OCI-LY7 (cell line): ENCODE measurements around the gene SNF8. TPM values are rescaled to one million over a fixed set of nuclear protein-coding genes. Genes with fewer than 3 reads are reported as not detected.

Experiments
- BruUV-seq: library from RNA; stranded (reverse); fragments of 400-500 nt; replicated peaks from 2 replicates; lab custom pipeline; 2021; lab: Mats Ljungman, UMichigan
- CTCF ChIA-PET: fragments of 300-600 bp; sonication (Branson Sonifier 250); formaldehyde crosslinking; loops from one replicate; lab custom pipeline; 2022; ENCODE audit warnings: antibody characterized with exemption; ENCODE audit not compliant: unreplicated experiment; lab: Charles Lee
- POLR2A ChIA-PET: fragments of 300-600 bp; sonication (Branson Sonifier 250); formaldehyde crosslinking; loops from one replicate; lab custom pipeline; 2022; ENCODE audit warnings: antibody characterized with exemption; lab: Charles Lee
- DNase-seq: peaks from one replicate; pipeline ENCODE4 v3.0.0-alpha.2; 2015; ENCODE audit warnings: low spot score
- H2AFZ ChIP-seq: fragments of 200-600 bp; sonication (generic), shearing (Covaris generic); 2 replicates; pipeline ENCODE4 v1.6.1; 2014; ENCODE audit warnings: mild to moderate bottlenecking, antibody characterized with exemption, low read length, moderate library complexity
- H3K27ac ChIP-seq: fragments of 200-600 bp; sonication (generic); 2 replicates; pipeline ENCODE4 v1.5.1; 2014; ENCODE audit warnings: mixed run types, low read depth, mild to moderate bottlenecking, moderate library complexity, low read length, inconsistent platforms; ENCODE audit not compliant: poor library complexity, severe bottlenecking
- H3K36me3 ChIP-seq: fragments of 200-600 bp; sonication (generic); 2 replicates; pipeline ENCODE4 v1.6.1; 2014; ENCODE audit warnings: mild to moderate bottlenecking, antibody characterized with exemption, low read length, moderate library complexity, mixed read lengths; ENCODE audit not compliant: insufficient read depth
- H3K4me1 ChIP-seq: fragments of 200-600 bp; sonication (generic); 2 replicates; pipeline ENCODE4 v1.5.1; 2014; ENCODE audit warnings: mild to moderate bottlenecking, low read length; ENCODE audit not compliant: insufficient read depth, poor library complexity, severe bottlenecking
- H3K4me2 ChIP-seq: fragments of 200-600 bp; sonication (generic); 2 replicates; pipeline ENCODE4 v1.6.1; 2014; ENCODE audit warnings: mild to moderate bottlenecking, low read length
- H3K4me3 ChIP-seq: fragments of 200-600 bp; sonication (generic); 2 replicates; pipeline ENCODE4 v1.5.1; 2014; ENCODE audit warnings: mild to moderate bottlenecking, low read depth, low read length; ENCODE audit not compliant: poor library complexity, severe bottlenecking
- H3K79me2 ChIP-seq: fragments of 200-600 bp; sonication (generic); 2 replicates; pipeline ENCODE4 v1.6.1; 2016; ENCODE audit warnings: low read depth, mild to moderate bottlenecking, low read length, moderate library complexity, mixed read lengths; ENCODE audit not compliant: insufficient read depth
- H3K9me2 ChIP-seq: fragments of 200-600 bp; sonication (generic); 2 replicates; pipeline ENCODE4 v1.6.1; 2016; ENCODE audit warnings: mild to moderate bottlenecking, low read length, mixed read lengths; ENCODE audit not compliant: insufficient read depth
- H3K9me3 ChIP-seq: fragments of 200-600 bp; sonication (generic); 2 replicates; pipeline ENCODE4 v1.6.1; 2014; ENCODE audit warnings: mild to moderate bottlenecking, mixed run types, low read length, mixed read lengths
- H4K20me1 ChIP-seq: fragments of 200-600 bp; sonication (generic); 2 replicates; pipeline ENCODE4 v1.6.1; 2014; ENCODE audit warnings: mild to moderate bottlenecking, antibody characterized with exemption, low read length, moderate library complexity, mixed read lengths; ENCODE audit not compliant: insufficient read depth
- CTCF ChIP-seq: fragments of 200-600 bp; sonication (generic); conservative IDR thresholded peaks from 2 replicates; pipeline ENCODE4 v1.5.1; 2014; ENCODE audit warnings: mild to moderate bottlenecking, antibody characterized with exemption, low read length, moderate library complexity, mixed read lengths
- EZH2phosphoT487 ChIP-seq: fragments of 200-600 bp; sonication (generic); IDR thresholded peaks from 2 replicates; pipeline ENCODE4 v1.6.1; 2018; ENCODE audit warnings: low read depth, borderline replicate concordance, mild to moderate bottlenecking, mixed run types, antibody characterized with exemption, low read length, moderate library complexity, mixed read lengths
- intact Hi-C: fragments of 100-400 bp; cut with micrococcal nuclease; formaldehyde crosslinking; loops from one replicate; pipeline ENCODE4 v1.10.0; 2022; ENCODE audit not compliant: unreplicated experiment
- small RNA-seq: library from RNA; depleted of rRNA; stranded (forward); fragments of <200 nt; gene quantifications from one replicate; pipeline ENCODE3, GENCODE V24; 2014
- total RNA-seq, 2 experiments: library from RNA; depleted of rRNA in 1 of 2; stranded (reverse); fragments of >200 nt in 1 of 2; shearing (Covaris generic) in 1 of 2; gene quantifications; 2 replicates each; pipeline ENCODE4 v1.2.3, GENCODE V29; 2014 to 2022

SNF8 gene
- total RNA-seq, 2 experiments from 2014 or later = 45.8 to 92.2 TPM

- no peaks in the 10 kb centered on the region for H4K20me1 ChIP-seq
- peaks cover 24% of the 10 kb centered on the region for H3K79me2 ChIP-seq
- ChIA-PET POLR2A (no interaction called here), CTCF (no interaction called here)
- H3K4me3 ChIP-seq = no peak overlapping the region
- DNase-seq = no peak
- no peak overlapping the region for H3K4me2 ChIP-seq
- peaks cover 19% of the 10 kb centered on the region for H3K4me1 ChIP-seq
- H3K9me3 ChIP-seq = no peaks in the 10 kb centered on the region
- H3K27ac ChIP-seq = no peak overlapping the region
- H3K9me2 ChIP-seq = no peaks in the 10 kb centered on the region
- no peak overlapping the region for H2AFZ ChIP-seq
- intact Hi-C loops = no loop called here
- TF ChIP-seq CTCF = no peak
- TF ChIP-seq EZH2phosphoT487 = no peak
- peaks cover 10% of the 10 kb centered on the region for H3K36me3 ChIP-seq
- BruUV-seq = no TSS peak
These were observed 54.6 kb downstream of the SNF8 start for GRCh38 chr17:48890086-48890485.

DNA sequence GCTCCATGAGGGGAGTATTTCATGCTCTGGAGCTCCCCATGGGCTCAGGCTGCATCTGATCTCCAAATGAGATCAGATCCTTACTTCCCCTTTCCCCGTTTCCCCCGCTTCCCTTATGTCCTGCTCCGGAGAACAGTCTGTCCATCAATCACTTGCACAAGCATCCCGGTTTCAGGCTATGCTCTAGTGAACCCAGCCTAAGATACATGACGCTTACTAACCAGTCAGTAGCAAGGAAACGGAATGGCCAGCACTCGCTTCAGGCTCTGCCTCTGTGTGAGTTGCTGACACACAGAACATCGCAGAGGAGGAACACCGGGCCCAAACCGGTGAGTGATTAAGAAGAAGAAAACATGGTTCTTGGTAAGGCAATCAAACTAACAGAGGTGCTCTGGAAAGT lies 61.5 kb downstream of the SNF8 start:
- no peak for DNase-seq
- ChIA-PET CTCF (no interaction called here), POLR2A (interaction anchor here (0.6 kb wide), 1 partner anchor 21 kb away, joined by 4 read pairs; no protein-coding TSS in a partner anchor)
- H3K4me3 ChIP-seq = no peak overlapping the region
- H3K36me3 ChIP-seq = no peaks in the 10 kb centered on the region
- no peak overlapping the region for H3K27ac ChIP-seq
- H2AFZ ChIP-seq = no peak overlapping the region
- no peaks in the 10 kb centered on the region for H4K20me1 ChIP-seq
- no peak for TF ChIP-seq EZH2phosphoT487
- TF ChIP-seq CTCF = no peak
- no peaks in the 10 kb centered on the region for H3K79me2 ChIP-seq
- no peaks in the 10 kb centered on the region for H3K9me3 ChIP-seq
- no peak overlapping the region for H3K4me2 ChIP-seq
- BruUV-seq = no TSS peak
- H3K4me1 ChIP-seq = no peaks in the 10 kb centered on the region
- H3K9me2 ChIP-seq = no peaks in the 10 kb centered on the region
- intact Hi-C loops = no loop called here

DNA sequence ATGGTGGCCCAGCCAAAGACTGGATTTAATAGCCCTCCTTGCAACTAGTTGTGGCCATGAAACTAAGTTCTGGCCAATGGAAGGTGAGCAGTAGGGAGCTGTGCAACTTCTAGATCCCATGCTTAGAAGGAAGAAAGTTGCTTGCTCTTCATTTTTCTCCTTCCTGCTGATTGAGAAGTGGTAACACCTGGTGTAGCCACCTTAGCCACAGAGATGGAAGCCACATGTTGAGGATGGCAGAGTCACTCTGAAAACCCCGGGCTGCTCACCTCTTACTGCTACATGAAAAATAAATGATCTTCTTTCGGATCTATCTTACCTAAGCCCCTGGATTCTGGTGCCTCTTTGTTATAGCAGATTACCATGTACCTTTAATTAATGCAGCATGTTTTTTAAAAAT lies 62.4 kb downstream of the SNF8 start:
- H3K9me2 ChIP-seq = no peaks in the 10 kb centered on the region
- intact Hi-C loops = no loop called here
- no peak for DNase-seq
- H3K36me3 ChIP-seq = no peaks in the 10 kb centered on the region
- H3K4me1 ChIP-seq = no peaks in the 10 kb centered on the region
- BruUV-seq = no TSS peak
- ChIA-PET POLR2A (interaction anchor here (0.6 to 1.4 kb wide), 2 partner anchors 10 to 201 kb away, joined by 3 to 4 read pairs; partner anchors contain the start of gene ATP5MC1), CTCF (interaction anchor here (0.6 kb wide), 2 partner anchors 158 to 308 kb away, joined by 3 to 6 read pairs; no protein-coding TSS in a partner anchor)
- no peak overlapping the region for H2AFZ ChIP-seq
- no peak overlapping the region for H3K4me2 ChIP-seq
- TF ChIP-seq EZH2phosphoT487 = no peak
- no peak for TF ChIP-seq CTCF
- H4K20me1 ChIP-seq = no peaks in the 10 kb centered on the region
- H3K27ac ChIP-seq = no peak overlapping the region
- no peaks in the 10 kb centered on the region for H3K9me3 ChIP-seq
- H3K4me3 ChIP-seq = no peak overlapping the region
- H3K79me2 ChIP-seq = no peaks in the 10 kb centered on the region

Small RNAs within 50 kb of the gene (small RNA-seq; reads per million reads assigned to genes)
- gene AC068531.1 = not detected
- not detected for gene RF00263
- gene RF01210 = not detected
- gene RNU1-42P = not detected

Other genes with a start within 250 kb of the SNF8 start
- not detected in 2 replicates for gene PRAC1, start 222.3 kb downstream of the SNF8 start, total RNA-seq (2014; rRNA removed; shearing (Covaris generic))
- gene PRAC1, start 222.3 kb downstream of the SNF8 start, total RNA-seq (2022) = not detected in 2 replicates
- gene PRAC2, start 221.7 kb downstream of the SNF8 start, total RNA-seq (2014; rRNA removed; shearing (Covaris generic)) = not detected in 2 replicates
- not detected in 2 replicates for gene PRAC2, start 221.7 kb downstream of the SNF8 start, total RNA-seq (2022)
- not detected in 2 replicates for gene HOXB13, start 216.1 kb downstream of the SNF8 start, total RNA-seq (2014; rRNA removed; shearing (Covaris generic))
- not detected in 2 replicates for gene HOXB13, start 216.1 kb downstream of the SNF8 start, total RNA-seq (2022)
- gene TTLL6, start 127.6 kb downstream of the SNF8 start, total RNA-seq (2014; rRNA removed; shearing (Covaris generic)) = not detected in 2 replicates
- not detected in 2 replicates for gene TTLL6, start 127.6 kb downstream of the SNF8 start, total RNA-seq (2022)
- 15.3 and 22.7 TPM in 2 replicates for gene CALCOCO2, start 113.8 kb downstream of the SNF8 start, total RNA-seq (2014; rRNA removed; shearing (Covaris generic))
- gene CALCOCO2, start 113.8 kb downstream of the SNF8 start, total RNA-seq (2022) = 64.5 and 77.9 TPM in 2 replicates
- 97.4 and 120 TPM in 2 replicates for gene ATP5MC1, start 52.1 kb downstream of the SNF8 start, total RNA-seq (2014; rRNA removed; shearing (Covaris generic))
- 96.4 and 135 TPM in 2 replicates for gene ATP5MC1, start 52.1 kb downstream of the SNF8 start, total RNA-seq (2022)
- gene UBE2Z, start 36.4 kb downstream of the SNF8 start, total RNA-seq (2014; rRNA removed; shearing (Covaris generic)) = 44.7 and 52.3 TPM in 2 replicates
- 81.1 and 81.2 TPM in 2 replicates for gene UBE2Z, start 36.4 kb downstream of the SNF8 start, total RNA-seq (2022)
- gene GIP, start 23.8 kb upstream of the SNF8 start, total RNA-seq (2014; rRNA removed; shearing (Covaris generic)) = not detected in 2 replicates
- gene GIP, start 23.8 kb upstream of the SNF8 start, total RNA-seq (2022) = not detected in 2 replicates
- gene IGF2BP1, start 52.5 kb upstream of the SNF8 start, total RNA-seq (2014; rRNA removed; shearing (Covaris generic)) = 14.8 and 18.9 TPM in 2 replicates
- gene IGF2BP1, start 52.5 kb upstream of the SNF8 start, total RNA-seq (2022) = 46.4 and 53.8 TPM in 2 replicates
- gene B4GALNT2, start 187.9 kb upstream of the SNF8 start, total RNA-seq (2014; rRNA removed; shearing (Covaris generic)) = not detected in 2 replicates
- not detected in 2 replicates for gene B4GALNT2, start 187.9 kb upstream of the SNF8 start, total RNA-seq (2022)